Mammary epithelial cell (primary cell): ENCODE results near the gene RECK.

ENCODE experiments used
- CTCF ChIP-seq, 2 donors: IDR thresholded peaks in 1 of 2; conservative IDR thresholded peaks in 1 of 2; 2 replicates each; pipeline ENCODE4 v1.5.1; 2011 to 2012; ENCODE audit warnings: inconsistent platforms in 2 of 2, low read length in 2 of 2, mild to moderate bottlenecking in 2 of 2, control low read depth in 1 of 2, low read depth in 1 of 2; ENCODE audit not compliant: insufficient read depth in 1 of 2; ENCODE audit errors: extremely low read depth in 1 of 2
- EZH2 ChIP-seq: IDR thresholded peaks from 2 replicates; pipeline ENCODE4 v1.6.1; 2012; ENCODE audit warnings: low read length, inconsistent platforms, borderline replicate concordance

- TF ChIP-seq CTCF (conservative IDR thresholded peaks at IDR 0.05 in 1 of 2, IDR thresholded peaks at IDR 0.05 in 1 of 2; ENCODE audit: extremely low read depth in 1 of 2, insufficient read depth in 1 of 2, low read depth in 1 of 2, low read length in 2 of 2), result no peak
- no peak for TF ChIP-seq EZH2
Measured at GRCh38 chr9:36018129-36018528, 18.6 kb upstream of the RECK start.
